ENCODE data around the gene RNU7-1.

RNU7-1 gene

GRCh38 chr12:6919588-6919987, 24.0 kb upstream of the RNU7-1 start:
- no peak for DNase-seq

GRCh38 chr12:6921539-6921938, 22.1 kb upstream of the RNU7-1 start:
- no peak for DNase-seq

GRCh38 chr12:6921996-6922946, 21.3 kb upstream of the RNU7-1 start:
- no peak for DNase-seq

GRCh38 chr12:6923003-6923732, 20.4 kb upstream of the RNU7-1 start:
- DNase-seq = no peak

- no peak for DNase-seq
These were observed 19.8 kb upstream of the RNU7-1 start for GRCh38 chr12:6923851-6924250.

- no peak for DNase-seq
These were observed 18.4 kb upstream of the RNU7-1 start for GRCh38 chr12:6925239-6925539.

GRCh38 chr12:6925540-6926279, 17.9 kb upstream of the RNU7-1 start:
- no peak for DNase-seq

- no peak for DNase-seq
These were observed 16.1 kb upstream of the RNU7-1 start, which contains the start of gene ATN1 for GRCh38 chr12:6927379-6928021. ATN1 (plus strand) TSS chr12:6927959; CDS start chr12:6934002, 6,043 bp downstream.

- DNase-seq = no peak
These were observed 15.5 kb upstream of the RNU7-1 start for GRCh38 chr12:6928022-6928702.

- DNase-seq = no peak
These were observed 14.8 kb upstream of the RNU7-1 start for GRCh38 chr12:6928703-6929407.

- no peak for DNase-seq
These were observed 13.9 kb upstream of the RNU7-1 start for GRCh38 chr12:6929466-6930452.

- no peak for DNase-seq
These were observed 10.8 kb upstream of the RNU7-1 start for GRCh38 chr12:6932766-6933165.

GRCh38 chr12:6934110-6934509, 9.5 kb upstream of the RNU7-1 start:
- DNase-seq = no peak

GRCh38 chr12:6935371-6936193, 8.0 kb upstream of the RNU7-1 start:
- no peak for DNase-seq

- no peak for DNase-seq
These were observed 7.4 kb upstream of the RNU7-1 start for GRCh38 chr12:6936194-6936635.

GRCh38 chr12:6936636-6937480, 6.8 kb upstream of the RNU7-1 start:
- no peak for DNase-seq

GRCh38 chr12:6937481-6938352, 5.9 kb upstream of the RNU7-1 start:
- DNase-seq = peak; percentile 68
